ENCODE measurements around the gene NFX1.

NFX1 gene

GRCh38 chr9:33408087-33408486, 117.8 kb downstream of the NFX1 start:
- Histone ChIP-seq H3K27me3 (replicated peaks; ENCODE audit: control insufficient read depth, insufficient read depth, low read length, poor library complexity, severe bottlenecking) (no peaks in the 10 kb centered on the region), H3K36me3 (ENCODE audit: control insufficient read depth, insufficient read depth, low read length) (no peaks in the 10 kb centered on the region), H3K4me3 (ENCODE audit: insufficient read depth, low read depth, low read length, poor library complexity, severe bottlenecking) (no peak overlapping the region), H3K27ac (ENCODE audit: insufficient read depth, low read length, poor library complexity, severe bottlenecking) (no peak overlapping the region), H3K9me3 (ENCODE audit: control insufficient read depth, low read length) (no peaks in the 10 kb centered on the region), H3K4me1 (ENCODE audit: control insufficient read depth, insufficient read depth, low read length, poor library complexity, severe bottlenecking) (no peaks in the 10 kb centered on the region)
- DNase-seq: no peak

- Histone ChIP-seq H3K27me3 (replicated peaks; ENCODE audit: control insufficient read depth, insufficient read depth, low read length, poor library complexity, severe bottlenecking) (no peaks in the 10 kb centered on the region), H3K4me1 (ENCODE audit: control insufficient read depth, insufficient read depth, low read length, poor library complexity, severe bottlenecking) (peaks cover 46% of the 10 kb centered on the region), H3K9me3 (ENCODE audit: control insufficient read depth, low read length) (no peaks in the 10 kb centered on the region), H3K4me3 (ENCODE audit: insufficient read depth, low read depth, low read length, poor library complexity, severe bottlenecking) (no peak overlapping the region), H3K27ac (ENCODE audit: insufficient read depth, low read length, poor library complexity, severe bottlenecking) (peak overlapping the region; percentile 78), H3K36me3 (ENCODE audit: control insufficient read depth, insufficient read depth, low read length) (no peaks in the 10 kb centered on the region)
- no peak for DNase-seq
Observed at GRCh38 chr9:33414268-33414667, 124.0 kb downstream of the NFX1 start.

GRCh38 chr9:33414889-33415500, 124.7 kb downstream of the NFX1 start:
- no peak for DNase-seq
- peak overlapping the region; percentile 78 for H3K27ac ChIP-seq (ENCODE audit: insufficient read depth, low read length, poor library complexity, severe bottlenecking)

GRCh38 chr9:33415501-33416038, 125.3 kb downstream of the NFX1 start:
- Histone ChIP-seq H3K4me1 (ENCODE audit: control insufficient read depth, insufficient read depth, low read length, poor library complexity, severe bottlenecking) (peaks cover 46% of the 10 kb centered on the region), H3K27ac (ENCODE audit: insufficient read depth, low read length, poor library complexity, severe bottlenecking) (peak overlapping the region; percentile 78), H3K27me3 (replicated peaks; ENCODE audit: control insufficient read depth, insufficient read depth, low read length, poor library complexity, severe bottlenecking) (no peaks in the 10 kb centered on the region), H3K9me3 (ENCODE audit: control insufficient read depth, low read length) (no peaks in the 10 kb centered on the region), H3K4me3 (ENCODE audit: insufficient read depth, low read depth, low read length, poor library complexity, severe bottlenecking) (peak overlapping the region; percentile 30), H3K36me3 (ENCODE audit: control insufficient read depth, insufficient read depth, low read length) (no peaks in the 10 kb centered on the region)
- DNase-seq: peak; percentile 86 to 92 (median 89)

More at GRCh38 chr9:33414889-33415500, 124.7 kb downstream of the NFX1 start:
- no peaks in the 10 kb centered on the region for H3K9me3 ChIP-seq (ENCODE audit: control insufficient read depth, low read length)
- H3K4me1 ChIP-seq (ENCODE audit: control insufficient read depth, insufficient read depth, low read length, poor library complexity, severe bottlenecking): peaks cover 46% of the 10 kb centered on the region
- no peaks in the 10 kb centered on the region for H3K27me3 ChIP-seq (replicated peaks; ENCODE audit: control insufficient read depth, insufficient read depth, low read length, poor library complexity, severe bottlenecking)
- H3K36me3 ChIP-seq (ENCODE audit: control insufficient read depth, insufficient read depth, low read length): no peaks in the 10 kb centered on the region
- H3K4me3 ChIP-seq (ENCODE audit: insufficient read depth, low read depth, low read length, poor library complexity, severe bottlenecking): peak overlapping the region; percentile 10

- Histone ChIP-seq H3K27me3 (replicated peaks; ENCODE audit: control insufficient read depth, insufficient read depth, low read length, poor library complexity, severe bottlenecking) (no peaks in the 10 kb centered on the region), H3K27ac (ENCODE audit: insufficient read depth, low read length, poor library complexity, severe bottlenecking) (peak overlapping the region; percentile 78)
- DNase-seq: peak; percentile 10 to 30 (median 30)
Observed at GRCh38 chr9:33416996-33417395, 126.7 kb downstream of the NFX1 start.

GRCh38 chr9:33418090-33418489, 127.8 kb downstream of the NFX1 start:
- Histone ChIP-seq H3K27me3 (replicated peaks; ENCODE audit: control insufficient read depth, insufficient read depth, low read length, poor library complexity, severe bottlenecking) (no peaks in the 10 kb centered on the region), H3K9me3 (ENCODE audit: control insufficient read depth, low read length) (no peaks in the 10 kb centered on the region), H3K36me3 (ENCODE audit: control insufficient read depth, insufficient read depth, low read length) (no peaks in the 10 kb centered on the region), H3K4me3 (ENCODE audit: insufficient read depth, low read depth, low read length, poor library complexity, severe bottlenecking) (no peak overlapping the region), H3K4me1 (ENCODE audit: control insufficient read depth, insufficient read depth, low read length, poor library complexity, severe bottlenecking) (peaks cover 46% of the 10 kb centered on the region), H3K27ac (ENCODE audit: insufficient read depth, low read length, poor library complexity, severe bottlenecking) (peak overlapping the region; percentile 50)
- DNase-seq: no peak

More at GRCh38 chr9:33416996-33417395, 126.7 kb downstream of the NFX1 start:
- Histone ChIP-seq H3K9me3 (ENCODE audit: control insufficient read depth, low read length) (no peaks in the 10 kb centered on the region), H3K4me3 (ENCODE audit: insufficient read depth, low read depth, low read length, poor library complexity, severe bottlenecking) (peak overlapping the region; percentile 23), H3K4me1 (ENCODE audit: control insufficient read depth, insufficient read depth, low read length, poor library complexity, severe bottlenecking) (peaks cover 46% of the 10 kb centered on the region), H3K36me3 (ENCODE audit: control insufficient read depth, insufficient read depth, low read length) (no peaks in the 10 kb centered on the region)

GRCh38 chr9:33419708-33420303, 129.5 kb downstream of the NFX1 start:
- Histone ChIP-seq H3K4me1 (ENCODE audit: control insufficient read depth, insufficient read depth, low read length, poor library complexity, severe bottlenecking) (peaks cover 40% of the 10 kb centered on the region), H3K27ac (ENCODE audit: insufficient read depth, low read length, poor library complexity, severe bottlenecking) (no peak overlapping the region), H3K36me3 (ENCODE audit: control insufficient read depth, insufficient read depth, low read length) (no peaks in the 10 kb centered on the region), H3K27me3 (replicated peaks; ENCODE audit: control insufficient read depth, insufficient read depth, low read length, poor library complexity, severe bottlenecking) (no peaks in the 10 kb centered on the region), H3K9me3 (ENCODE audit: control insufficient read depth, low read length) (no peaks in the 10 kb centered on the region), H3K4me3 (ENCODE audit: insufficient read depth, low read depth, low read length, poor library complexity, severe bottlenecking) (no peak overlapping the region)
- no peak for DNase-seq

Measured in effector memory CD4-positive, alpha-beta T cell (primary cell).